Germinal center (tissue), 1 donor: ENCODE measurements around the gene TFF2.

Experiments
- DNase-seq: peaks from one replicate; pipeline ENCODE4 v3.0.0; 2012; ENCODE audit warnings: mixed read lengths, low spot score

TFF2 gene

GRCh38 chr21:42320791-42321190 lies 30.0 kb downstream of the TFF2 start:
- DNase-seq, result no peak

GRCh38 chr21:42319851-42320572 lies 30.8 kb downstream of the TFF2 start:
- DNase-seq, result no peak

- no peak for DNase-seq
Observed at GRCh38 chr21:42319376-42319775, 31.4 kb downstream of the TFF2 start.

- DNase-seq, result no peak
Observed at GRCh38 chr21:42317826-42318746, 32.7 kb downstream of the TFF2 start.

GRCh38 chr21:42317341-42317741 lies 33.5 kb downstream of the TFF2 start:
- DNase-seq, result no peak

GRCh38 chr21:42316891-42317290 lies 33.9 kb downstream of the TFF2 start:
- DNase-seq, result no peak

GRCh38 chr21:42315296-42315891 lies 35.4 kb downstream of the TFF2 start, which contains the start of gene TFF3:
Gene TFF3, minus strand, starts transcription at chr21:42315409. Its CDS starts 35 bp downstream, at chr21:42315374.
- DNase-seq, result no peak

- DNase-seq, result no peak
Observed at GRCh38 chr21:42314616-42315295, 36.0 kb downstream of the TFF2 start.

- DNase-seq, result no peak
Observed at GRCh38 chr21:42313501-42313969, 37.3 kb downstream of the TFF2 start.

GRCh38 chr21:42312626-42313104 lies 38.1 kb downstream of the TFF2 start:
- DNase-seq, result no peak

- DNase-seq, result no peak
Observed at GRCh38 chr21:42311816-42312625, 38.8 kb downstream of the TFF2 start.

GRCh38 chr21:42311160-42311559 lies 39.6 kb downstream of the TFF2 start:
- DNase-seq, result no peak

- no peak for DNase-seq
Observed at GRCh38 chr21:42310411-42311001, 40.3 kb downstream of the TFF2 start.

- peak; percentile 75 for DNase-seq
Observed at GRCh38 chr21:42309753-42310213, 41.0 kb downstream of the TFF2 start.

GRCh38 chr21:42308914-42309752 lies 41.7 kb downstream of the TFF2 start:
- no peak for DNase-seq

- DNase-seq, result no peak
Observed at GRCh38 chr21:42308161-42308913, 42.5 kb downstream of the TFF2 start.

GRCh38 chr21:42307106-42307505 lies 43.7 kb downstream of the TFF2 start:
- DNase-seq, result no peak

GRCh38 chr21:42306366-42307035 lies 44.3 kb downstream of the TFF2 start:
- no peak for DNase-seq
